Activated CD8-positive, alpha-beta T cell treated with anti-CD3 and anti-CD28 coated beads for 36 hours (primary cell): Measurements from ENCODE around the gene PHC3. TPM values are rescaled to one million over a fixed set of nuclear protein-coding genes. Genes with fewer than 3 reads are reported as not detected.

ENCODE experiments used
- ATAC-seq: fragments of 200-7000 bp; cut with Tn5 transposase; one replicate; pipeline ENCODE4 v1.10.0; 2021; ENCODE audit warnings: mild to moderate bottlenecking, moderate library complexity
- CTCF ChIA-PET: fragments of 350-600 bp; sonication (Branson Sonifier 250); formaldehyde crosslinking; loops from one replicate; lab custom pipeline; 2021; ENCODE audit warnings: antibody characterized with exemption; lab: Charles Lee
- POLR2A ChIA-PET: fragments of 350-600 bp; sonication (Branson Sonifier 250); formaldehyde crosslinking; loops from one replicate; lab custom pipeline; 2021; ENCODE audit warnings: antibody characterized with exemption; lab: Charles Lee
- DNase-seq: peaks from one replicate; pipeline ENCODE4 v3.0.0-alpha.2; 2020
- H3K27ac Mint-ChIP-seq: one replicate; pipeline ENCODE4 v1.8.0; 2021; ENCODE audit warnings: mild to moderate bottlenecking, mixed read lengths
- H3K27me3 Mint-ChIP-seq: one replicate; pipeline ENCODE4 v1.8.0; 2021; ENCODE audit warnings: mixed read lengths
- H3K36me3 Mint-ChIP-seq: one replicate; pipeline ENCODE4 v1.8.0; 2021; ENCODE audit warnings: low read depth, mixed read lengths
- H3K4me1 Mint-ChIP-seq: one replicate; pipeline ENCODE4 v1.8.0; 2021; ENCODE audit warnings: low read depth, mixed read lengths
- H3K4me3 Mint-ChIP-seq: one replicate; pipeline ENCODE4 v1.8.0; 2021; ENCODE audit warnings: mild to moderate bottlenecking, moderate library complexity, mixed read lengths
- H3K9me3 Mint-ChIP-seq: one replicate; pipeline ENCODE4 v1.8.0; 2021; ENCODE audit warnings: mixed read lengths
- CTCF ChIP-seq: fragments of 200-600 bp; IDR thresholded peaks from one replicate; pipeline ENCODE4 v1.8.0; 2022; ENCODE audit warnings: antibody characterized with exemption, mild to moderate bottlenecking
- intact Hi-C: fragments of 100-400 bp; cut with micrococcal nuclease; formaldehyde crosslinking; loops from one replicate; pipeline ENCODE4 v1.10.0; 2022
- total RNA-seq, 2 experiments: library from RNA; stranded (reverse); gene quantifications; one replicate each; pipeline ENCODE4 v1.2.3, GENCODE V29; 2021

Gene PHC3
- 10 to 100 TPM; 50.1 to 53.0 TPM for total RNA-seq

GRCh38 chr3:170180908-170181885, at the start of gene PHC3:
Gene PHC3, minus strand, starts transcription at chr3:170181733. Its CDS starts 18 bp downstream, at chr3:170181715.
- peaks cover 32% of the 10 kb centered on the region for H3K36me3 Mint-ChIP-seq
- H3K27ac Mint-ChIP-seq, result peak within 1 kb of the TSS; percentile 100
- POLR2A ChIA-PET, result interaction anchor here (0.6 to 2.8 kb wide), 16 partner anchors 9 to 412 kb away, joined by 3 to 16 read pairs (median 4); partner anchors contain the start of genes ACTRT3, PRKCI and SKIL
- intact Hi-C loops, result loop anchor here (10.0 kb wide), 1 partner anchor 174 kb away; the partner anchor contains the start of gene SKIL
- CTCF ChIA-PET, result interaction anchor here (1.0 to 1.1 kb wide), 3 partner anchors 12 to 223 kb away, joined by 3 to 4 read pairs (median 3); partner anchors contain the start of gene PRKCI
- no peak for TF ChIP-seq CTCF
- peaks cover 26% of the 10 kb centered on the region for H3K4me1 Mint-ChIP-seq
- ATAC-seq, result peak; percentile 82
- peak within 1 kb of the TSS; percentile 86 for H3K4me3 Mint-ChIP-seq
- no peaks in the 10 kb centered on the region for H3K9me3 Mint-ChIP-seq
- peak; percentile 94 for DNase-seq
- no peaks in the 10 kb centered on the region for H3K27me3 Mint-ChIP-seq

- no peak overlapping the region for H3K27ac Mint-ChIP-seq
- DNase-seq (no peak), ATAC-seq (no peak)
- H3K4me1 Mint-ChIP-seq, result peaks cover 27% of the 10 kb centered on the region
- POLR2A ChIA-PET, result no interaction called here
- no peak for TF ChIP-seq CTCF
- CTCF ChIA-PET, result no interaction called here
- no peaks in the 10 kb centered on the region for H3K27me3 Mint-ChIP-seq
- intact Hi-C loops, result no loop called here
- peaks cover 2% of the 10 kb centered on the region for H3K9me3 Mint-ChIP-seq
- peaks cover 6% of the 10 kb centered on the region for H3K36me3 Mint-ChIP-seq
- H3K4me3 Mint-ChIP-seq, result no peak overlapping the region
Measured at GRCh38 chr3:170228093-170228766, 46.7 kb upstream of the PHC3 start.

GRCh38 chr3:170226426-170226960, 45.0 kb upstream of the PHC3 start:
- ATAC-seq, result no peak
- ChIA-PET CTCF (no interaction called here), POLR2A (no interaction called here)
- intact Hi-C loops, result no loop called here
- H3K4me1 Mint-ChIP-seq, result peaks cover 29% of the 10 kb centered on the region
- no peak for TF ChIP-seq CTCF
- no peaks in the 10 kb centered on the region for H3K27me3 Mint-ChIP-seq
- peaks cover 2% of the 10 kb centered on the region for H3K36me3 Mint-ChIP-seq
- no peak overlapping the region for H3K27ac Mint-ChIP-seq
- DNase-seq, result no peak
- peaks cover 2% of the 10 kb centered on the region for H3K9me3 Mint-ChIP-seq
- no peak overlapping the region for H3K4me3 Mint-ChIP-seq

- DNase-seq, result no peak
- H3K9me3 Mint-ChIP-seq, result no peaks in the 10 kb centered on the region
Measured at GRCh38 chr3:170225166-170225565, 43.6 kb upstream of the PHC3 start.

More at GRCh38 chr3:170225166-170225565, 43.6 kb upstream of the PHC3 start:
- ATAC-seq, result no peak
- peaks cover 33% of the 10 kb centered on the region for H3K4me1 Mint-ChIP-seq
- no peaks in the 10 kb centered on the region for H3K36me3 Mint-ChIP-seq
- H3K27me3 Mint-ChIP-seq, result no peaks in the 10 kb centered on the region
- no peak overlapping the region for H3K4me3 Mint-ChIP-seq
- TF ChIP-seq CTCF, result no peak
- ChIA-PET CTCF (interaction anchor here (0.9 to 1.3 kb wide), 3 partner anchors 8 to 36 kb away, joined by 3 to 4 read pairs (median 3); no protein-coding TSS in a partner anchor), POLR2A (no interaction called here)
- intact Hi-C loops, result no loop called here
- no peak overlapping the region for H3K27ac Mint-ChIP-seq
